Vagina (tissue), 2 donors: ENCODE results near the gene EXOC3. TPM values are rescaled to one million over a fixed set of nuclear protein-coding genes. Genes with fewer than 3 reads are reported as not detected.

ENCODE experiments used
- DNase-seq, 2 donors: peaks; one replicate each; pipeline ENCODE4 v3.0.0-alpha.2; 2017; ENCODE audit errors: extremely low spot score in 2 of 2
- H3K27ac ChIP-seq: fragments of 200-600 bp; sonication (generic); one replicate; pipeline ENCODE4 v1.5.1; 2019
- H3K27me3 ChIP-seq: fragments of 200-600 bp; sonication (generic); one replicate; pipeline ENCODE4 v1.5.1; 2019
- H3K36me3 ChIP-seq, 2 donors: fragments of 200-600 bp; sonication (generic); one replicate each; pipeline ENCODE4 v1.5.1; 2017 to 2019
- H3K4me1 ChIP-seq: fragments of 200-600 bp; sonication (generic); one replicate; pipeline ENCODE4 v1.5.1; 2019
- H3K4me3 ChIP-seq, 2 donors: fragments of 200-600 bp; sonication (generic); 1 replicate in 1 of 2; 2 replicates in 1 of 2; pipeline ENCODE4 v1.5.1; 2016 to 2019
- H3K9me3 ChIP-seq: fragments of 200-600 bp; sonication (generic); one replicate; pipeline ENCODE4 v1.5.1; 2019
- POLR2A ChIP-seq, 2 donors: fragments of 450-650 bp; IDR thresholded peaks; one replicate each; pipeline ENCODE4 v1.6.1; 2017; ENCODE audit warnings: antibody characterized with exemption in 2 of 2, mild to moderate bottlenecking in 2 of 2, moderate library complexity in 2 of 2
- POLR2AphosphoS5 ChIP-seq, 2 donors: sonication (generic); formaldehyde crosslinking; IDR thresholded peaks; one replicate each; pipeline ENCODE4 v1.9.0; 2017; ENCODE audit warnings: antibody characterized with exemption in 2 of 2, mild to moderate bottlenecking in 2 of 2, low read depth in 1 of 2; ENCODE audit not compliant: insufficient read depth in 1 of 2
- intact Hi-C: fragments of 100-400 bp; cut with DNase I; formaldehyde crosslinking; loops from one replicate; pipeline ENCODE4 v1.15.1; 2023
- total RNA-seq: library from RNA; depleted of rRNA; stranded (reverse); fragments of >200 nt; gene quantifications from one replicate; pipeline ENCODE4 v1.2.3, GENCODE V29; 2016
- TF ChIP-seq, protein P1 (sequence below), 3 experiments: fragments of 450-650 bp in 2 of 3; fragments of 200-600 bp in 1 of 3; sonication (generic) in 1 of 3; IDR thresholded peaks; one replicate each; pipeline ENCODE4 v1.5.1; 2017 to 2019; ENCODE audit warnings: antibody characterized with exemption in 3 of 3, mild to moderate bottlenecking in 2 of 3, moderate library complexity in 2 of 3

EXOC3 gene
- total RNA-seq, 1 donor from 2014 or later = 67.5 TPM

DNA sequence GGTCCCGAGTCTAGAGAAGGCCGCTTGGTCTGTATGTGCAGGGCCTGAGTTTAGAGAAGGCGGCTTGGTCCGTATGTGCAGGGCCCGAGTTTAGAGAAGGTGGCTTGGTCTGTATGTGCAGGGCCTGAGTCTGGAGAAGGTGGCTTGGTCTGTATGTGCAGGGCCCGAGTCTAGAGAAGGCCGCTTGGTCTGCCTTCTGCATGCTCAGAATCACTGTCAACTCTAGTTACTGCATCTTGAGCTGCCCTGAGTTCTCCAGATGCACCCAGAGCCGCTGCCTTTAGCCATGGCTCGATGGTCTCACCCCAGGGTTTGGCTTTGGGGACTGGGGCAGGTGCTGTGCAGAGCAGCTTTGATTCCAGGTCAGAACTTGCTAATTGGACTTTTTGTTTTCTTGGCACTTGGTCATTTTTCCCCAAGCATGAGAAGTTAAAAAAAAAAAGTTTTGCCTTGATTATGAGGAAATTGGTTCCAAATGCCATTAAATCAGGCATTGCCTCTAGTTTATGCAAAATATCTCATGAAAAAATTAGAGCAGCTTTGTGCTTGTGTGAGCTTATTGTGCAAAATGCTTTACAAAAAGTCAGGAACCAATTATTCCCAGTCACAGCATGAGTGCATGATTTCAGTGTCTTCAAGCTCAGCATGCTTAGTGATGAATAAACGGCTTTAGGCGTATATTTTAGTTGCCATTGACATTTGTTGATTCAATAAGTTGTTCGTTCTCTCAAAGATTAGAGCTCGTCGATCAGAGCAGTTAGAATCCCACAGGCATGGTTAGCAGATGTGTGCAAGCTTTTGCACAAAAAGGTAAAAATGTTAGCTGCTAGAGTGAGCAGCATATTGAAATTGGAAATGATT is 25.4 kb upstream of the EXOC3 start:
- H3K4me1 ChIP-seq = peaks cover 22% of the 10 kb centered on the region
- DNase-seq = no peak
- no peak overlapping the region for H3K4me3 ChIP-seq
- no peaks in the 10 kb centered on the region for H3K9me3 ChIP-seq
- intact Hi-C loops = no loop called here
- TF ChIP-seq, protein P1, sequence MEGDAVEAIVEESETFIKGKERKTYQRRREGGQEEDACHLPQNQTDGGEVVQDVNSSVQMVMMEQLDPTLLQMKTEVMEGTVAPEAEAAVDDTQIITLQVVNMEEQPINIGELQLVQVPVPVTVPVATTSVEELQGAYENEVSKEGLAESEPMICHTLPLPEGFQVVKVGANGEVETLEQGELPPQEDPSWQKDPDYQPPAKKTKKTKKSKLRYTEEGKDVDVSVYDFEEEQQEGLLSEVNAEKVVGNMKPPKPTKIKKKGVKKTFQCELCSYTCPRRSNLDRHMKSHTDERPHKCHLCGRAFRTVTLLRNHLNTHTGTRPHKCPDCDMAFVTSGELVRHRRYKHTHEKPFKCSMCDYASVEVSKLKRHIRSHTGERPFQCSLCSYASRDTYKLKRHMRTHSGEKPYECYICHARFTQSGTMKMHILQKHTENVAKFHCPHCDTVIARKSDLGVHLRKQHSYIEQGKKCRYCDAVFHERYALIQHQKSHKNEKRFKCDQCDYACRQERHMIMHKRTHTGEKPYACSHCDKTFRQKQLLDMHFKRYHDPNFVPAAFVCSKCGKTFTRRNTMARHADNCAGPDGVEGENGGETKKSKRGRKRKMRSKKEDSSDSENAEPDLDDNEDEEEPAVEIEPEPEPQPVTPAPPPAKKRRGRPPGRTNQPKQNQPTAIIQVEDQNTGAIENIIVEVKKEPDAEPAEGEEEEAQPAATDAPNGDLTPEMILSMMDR (IDR thresholded peaks at IDR 0.05) = no peak
- TF ChIP-seq POLR2AphosphoS5 (IDR thresholded peaks at IDR 0.05; ENCODE audit: insufficient read depth in 1 of 2, low read depth in 1 of 2) (no peak), POLR2A (IDR thresholded peaks at IDR 0.05) (no peak)
- no peaks in the 10 kb centered on the region for H3K27me3 ChIP-seq
- H3K27ac ChIP-seq = no peak overlapping the region
- no peaks in the 10 kb centered on the region for H3K36me3 ChIP-seq

DNA sequence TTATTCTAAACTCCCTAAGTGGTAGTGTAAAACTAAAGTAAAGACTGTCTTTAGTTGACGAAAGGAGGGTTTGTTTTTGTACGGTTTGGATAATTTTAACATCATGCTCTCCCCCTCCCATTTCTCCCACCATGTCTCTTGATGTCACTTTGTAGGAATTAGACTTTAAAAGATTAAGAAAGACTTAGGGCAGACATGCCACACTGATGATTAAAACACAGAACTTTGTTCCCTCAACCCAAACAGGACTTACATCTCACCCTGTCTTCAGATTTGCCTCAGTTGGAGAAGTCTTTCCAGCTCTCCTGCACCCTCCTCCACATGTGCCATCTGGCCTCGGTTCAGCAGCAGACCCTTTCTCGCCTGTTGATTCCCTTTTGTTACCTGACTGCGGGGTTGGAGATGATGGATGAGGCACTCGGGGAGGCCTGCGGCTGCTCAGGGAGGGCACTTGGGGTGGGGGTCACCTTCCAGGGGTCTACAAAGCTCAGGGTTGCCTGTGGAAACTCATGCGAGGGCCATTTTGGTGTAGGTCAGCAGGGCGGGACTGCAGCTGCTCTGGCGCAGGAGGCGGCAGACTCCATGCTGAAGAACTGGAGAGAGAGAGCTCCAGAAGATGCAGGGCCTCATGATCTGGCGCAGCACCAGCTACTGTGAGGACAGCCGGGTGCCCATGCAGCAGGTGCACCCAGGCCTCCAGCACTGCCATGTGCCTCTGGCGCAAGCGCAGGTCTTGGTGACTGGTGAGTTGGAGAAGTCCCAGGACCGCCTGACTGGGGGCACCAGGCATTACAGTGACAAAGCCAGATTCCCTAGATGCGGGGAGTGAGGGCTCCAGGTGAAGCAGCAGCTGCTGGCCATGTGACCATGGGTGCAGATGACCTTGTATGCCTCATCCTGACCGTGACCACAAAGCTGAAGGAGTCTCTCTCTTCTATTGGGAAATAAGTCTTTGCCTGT is 24.5 kb upstream of the EXOC3 start:
- H3K9me3 ChIP-seq = no peaks in the 10 kb centered on the region
- intact Hi-C loops = no loop called here
- DNase-seq = no peak

DNA sequence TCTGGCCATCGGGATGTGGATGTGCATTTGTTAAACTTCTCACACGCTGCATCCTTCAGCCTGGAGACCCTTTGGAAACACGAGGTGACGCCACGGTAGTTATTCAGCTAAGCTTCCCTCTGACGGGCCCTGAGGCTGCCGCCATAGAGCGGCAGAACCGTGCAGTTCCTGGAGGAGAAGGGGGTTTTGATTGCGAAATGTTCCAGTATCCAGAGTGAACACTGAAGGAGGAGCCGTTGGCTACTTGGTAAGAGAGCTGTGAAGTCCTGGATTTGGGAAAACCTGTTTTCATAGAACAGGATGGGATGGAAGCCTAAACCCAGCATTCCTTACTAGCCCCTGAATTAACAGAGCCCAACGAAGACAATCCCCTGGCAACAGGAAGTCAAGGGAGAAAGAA is 23.0 kb upstream of the EXOC3 start:
- Histone ChIP-seq H3K9me3 (no peaks in the 10 kb centered on the region), H3K27ac (no peak overlapping the region), H3K36me3 (no peaks in the 10 kb centered on the region), H3K4me3 (no peak overlapping the region), H3K27me3 (no peaks in the 10 kb centered on the region), H3K4me1 (peaks cover 17% of the 10 kb centered on the region)
- intact Hi-C loops = no loop called here
- no peak for DNase-seq
- TF ChIP-seq, protein P1 (IDR thresholded peaks at IDR 0.05) = no peak
- TF ChIP-seq POLR2A (IDR thresholded peaks at IDR 0.05) (no peak), POLR2AphosphoS5 (IDR thresholded peaks at IDR 0.05; ENCODE audit: insufficient read depth in 1 of 2, low read depth in 1 of 2) (no peak)

More for the DNA sequence above, 24.5 kb upstream of the EXOC3 start:
- TF ChIP-seq POLR2AphosphoS5 (IDR thresholded peaks at IDR 0.05; ENCODE audit: insufficient read depth in 1 of 2, low read depth in 1 of 2) = no peak
- TF ChIP-seq, protein P1 (IDR thresholded peaks at IDR 0.05) = no peak
- no peak for TF ChIP-seq POLR2A (IDR thresholded peaks at IDR 0.05)
- Histone ChIP-seq H3K4me1 (peaks cover 22% of the 10 kb centered on the region), H3K27me3 (no peaks in the 10 kb centered on the region), H3K27ac (no peak overlapping the region), H3K4me3 (no peak overlapping the region), H3K36me3 (no peaks in the 10 kb centered on the region)

DNA sequence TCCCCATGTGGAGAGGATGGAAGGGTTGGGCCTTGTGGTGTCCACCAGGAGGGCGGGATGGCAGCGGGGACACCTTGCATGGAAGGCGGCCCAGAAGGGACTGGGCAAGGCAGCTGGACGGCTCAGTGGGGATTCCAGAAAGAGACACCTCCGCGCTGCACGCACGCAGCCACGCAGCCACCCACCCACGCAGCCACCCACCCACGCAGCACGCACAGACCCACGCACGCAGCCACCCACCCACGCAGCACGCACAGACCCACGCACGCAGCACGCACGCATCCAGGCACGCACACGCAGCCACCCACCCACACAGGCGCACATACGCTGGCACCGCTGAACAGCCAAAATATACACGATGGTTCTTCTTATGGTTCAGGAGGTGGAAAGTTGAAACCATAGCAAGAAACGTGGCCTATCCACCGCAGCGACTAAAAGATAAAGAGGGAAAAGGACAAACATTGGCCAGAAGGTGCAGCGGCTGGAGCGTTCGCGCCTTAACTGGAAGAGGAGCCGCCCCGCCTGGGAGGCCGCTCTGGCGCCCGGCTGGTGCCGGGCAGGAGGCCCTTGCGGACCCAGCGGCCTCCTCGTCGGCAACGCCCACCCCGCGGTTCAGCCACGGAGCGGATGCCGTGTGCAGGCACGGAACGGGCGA is 22.2 kb upstream of the EXOC3 start:
- Histone ChIP-seq H3K4me1 (peaks cover 9% of the 10 kb centered on the region), H3K9me3 (no peaks in the 10 kb centered on the region), H3K4me3 (no peak overlapping the region), H3K27ac (no peak overlapping the region), H3K27me3 (no peaks in the 10 kb centered on the region), H3K36me3 (no peaks in the 10 kb centered on the region)
- no peak for DNase-seq
- TF ChIP-seq POLR2AphosphoS5 (IDR thresholded peaks at IDR 0.05; ENCODE audit: insufficient read depth in 1 of 2, low read depth in 1 of 2) (no peak), POLR2A (IDR thresholded peaks at IDR 0.05) (no peak)
- TF ChIP-seq, protein P1 (IDR thresholded peaks at IDR 0.05) = no peak
- intact Hi-C loops = no loop called here
